PFSK-1 (cell line): Measurements from ENCODE around the gene EDEM1.

Experiments used
- FOXP2 ChIP-seq: optimal IDR thresholded peaks from 2 replicates; pipeline ENCODE3; 2011; ENCODE audit warnings: borderline replicate concordance, control low read depth, inconsistent platforms; ENCODE audit not compliant: insufficient read depth; ENCODE audit errors: extremely low read length, extremely low read depth
- POLR2AphosphoS5 ChIP-seq: IDR thresholded peaks from 2 replicates; pipeline ENCODE4 v1.6.1; 2012; ENCODE audit warnings: low read depth, mild to moderate bottlenecking, control low read depth, low read length, moderate library complexity
- REST ChIP-seq, 2 experiments: IDR thresholded peaks; 2 replicates each; pipeline versions ENCODE4 v1.6.1 to v1.8.0; 2011 to 2012; ENCODE audit warnings: low read depth in 2 of 2, low read length in 2 of 2, control low read depth in 1 of 2, inconsistent platforms in 1 of 2, mild to moderate bottlenecking in 1 of 2, moderate library complexity in 1 of 2; ENCODE audit not compliant: insufficient read depth in 1 of 2
- SIN3A ChIP-seq: IDR thresholded peaks from 2 replicates; pipeline ENCODE4 v1.6.1; 2012; ENCODE audit warnings: mild to moderate bottlenecking, low read length, moderate library complexity, borderline replicate concordance; ENCODE audit not compliant: insufficient read depth
- TAF1 ChIP-seq: IDR thresholded peaks from 2 replicates; pipeline ENCODE4 v1.6.1; 2012; ENCODE audit warnings: low read length, control low read depth, borderline replicate concordance; ENCODE audit not compliant: insufficient read depth

The EDEM1 gene

GRCh38 chr3:5217824-5218595 lies 30.5 kb downstream of the EDEM1 start:
- no peak for TF ChIP-seq FOXP2
- TF ChIP-seq TAF1, result no peak
- no peak for TF ChIP-seq POLR2AphosphoS5
- no peak for TF ChIP-seq SIN3A
- TF ChIP-seq REST (IDR thresholded peaks at IDR 0.05; ENCODE audit: insufficient read depth in 1 of 2, low read depth in 2 of 2, low read length in 2 of 2), result no peak

- no peak for TF ChIP-seq SIN3A
- TF ChIP-seq REST (IDR thresholded peaks at IDR 0.05; ENCODE audit: insufficient read depth in 1 of 2, low read depth in 2 of 2, low read length in 2 of 2), result no peak
- TF ChIP-seq POLR2AphosphoS5, result no peak
- TF ChIP-seq FOXP2, result no peak
- TF ChIP-seq TAF1, result no peak
Measured at GRCh38 chr3:5218815-5219214, 31.3 kb downstream of the EDEM1 start.

- TF ChIP-seq POLR2AphosphoS5 (no peak), FOXP2 (no peak), SIN3A (no peak), TAF1 (no peak), REST (IDR thresholded peaks at IDR 0.05; ENCODE audit: insufficient read depth in 1 of 2, low read depth in 2 of 2, low read length in 2 of 2) (no peak)
Measured at GRCh38 chr3:5219216-5219615, 31.7 kb downstream of the EDEM1 start.

- TF ChIP-seq POLR2AphosphoS5 (no peak), FOXP2 (no peak), REST (IDR thresholded peaks at IDR 0.05; ENCODE audit: insufficient read depth in 1 of 2, low read depth in 2 of 2, low read length in 2 of 2) (no peak), TAF1 (no peak), SIN3A (no peak)
Measured at GRCh38 chr3:5220193-5220592, 32.7 kb downstream of the EDEM1 start.

- no peak for TF ChIP-seq TAF1
- no peak for TF ChIP-seq POLR2AphosphoS5
- no peak for TF ChIP-seq FOXP2
- no peak for TF ChIP-seq SIN3A
- no peak for TF ChIP-seq REST (IDR thresholded peaks at IDR 0.05; ENCODE audit: insufficient read depth in 1 of 2, low read depth in 2 of 2, low read length in 2 of 2)
Measured at GRCh38 chr3:5220667-5221431, 33.3 kb downstream of the EDEM1 start.
